ENCODE measurements around the gene TCF7L2.

Gene TCF7L2

DNA sequence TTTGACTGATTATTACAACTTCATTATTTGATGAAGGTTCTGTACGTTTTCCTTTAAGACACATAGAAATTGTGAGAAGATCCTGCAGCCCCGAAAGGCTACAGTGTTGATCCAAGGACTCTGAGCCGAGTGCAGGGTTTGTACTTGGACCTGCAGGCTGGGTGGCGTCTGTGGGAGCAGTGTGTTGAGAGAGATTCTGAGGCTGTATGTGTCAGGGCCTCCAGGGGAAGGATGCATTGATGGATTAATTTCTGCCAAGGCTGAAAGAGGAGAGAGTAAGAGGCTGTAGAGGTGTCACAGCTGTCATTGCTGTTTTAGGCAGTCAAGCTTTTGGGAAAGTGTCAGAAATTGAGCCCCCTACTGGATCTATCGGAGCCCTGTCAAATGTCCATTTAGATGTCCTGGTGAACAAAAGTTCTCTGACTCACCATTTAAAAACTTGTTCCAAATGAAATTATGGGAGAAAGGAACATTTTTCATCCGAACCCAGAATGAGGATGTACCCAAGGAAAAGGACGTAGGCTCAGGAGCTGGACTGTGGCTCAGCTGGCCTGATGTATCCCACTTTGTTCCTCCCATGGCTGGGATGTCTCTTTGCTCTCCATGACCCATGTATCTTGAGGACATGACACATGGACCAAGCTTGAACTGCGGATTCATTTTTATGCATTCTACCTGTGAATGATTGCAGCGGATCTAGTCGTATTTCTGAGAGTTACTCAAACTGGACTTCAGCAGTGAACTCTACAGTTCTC, 102.2 kb downstream of the TCF7L2 start:
- no peaks in the 10 kb centered on the region for H4K20me1 ChIP-seq (ENCODE audit: insufficient read depth, low read length)
- H3K4me3 ChIP-seq (ENCODE audit: low read length), result no peak overlapping the region
- H3K27me3 ChIP-seq (ENCODE audit: low read depth, low read length), result peaks cover 15% of the 10 kb centered on the region
- no peak overlapping the region for H3K4me2 ChIP-seq (ENCODE audit: low read length)
- no peaks in the 10 kb centered on the region for H3K79me2 ChIP-seq (ENCODE audit: low read length)
- no peak overlapping the region for H3K9ac ChIP-seq (ENCODE audit: low read length)
- H3K36me3 ChIP-seq (replicated peaks; ENCODE audit: low read depth, low read length), result no peaks in the 10 kb centered on the region
- no peak overlapping the region for H2AFZ ChIP-seq (ENCODE audit: low read depth, low read length)
- no peaks in the 10 kb centered on the region for H3K4me1 ChIP-seq (ENCODE audit: low read length)
- no peak overlapping the region for H3K27ac ChIP-seq (ENCODE audit: low read length)
- H3K9me3 ChIP-seq (ENCODE audit: insufficient read depth, low read length), result no peaks in the 10 kb centered on the region
- TF ChIP-seq, protein P1, sequence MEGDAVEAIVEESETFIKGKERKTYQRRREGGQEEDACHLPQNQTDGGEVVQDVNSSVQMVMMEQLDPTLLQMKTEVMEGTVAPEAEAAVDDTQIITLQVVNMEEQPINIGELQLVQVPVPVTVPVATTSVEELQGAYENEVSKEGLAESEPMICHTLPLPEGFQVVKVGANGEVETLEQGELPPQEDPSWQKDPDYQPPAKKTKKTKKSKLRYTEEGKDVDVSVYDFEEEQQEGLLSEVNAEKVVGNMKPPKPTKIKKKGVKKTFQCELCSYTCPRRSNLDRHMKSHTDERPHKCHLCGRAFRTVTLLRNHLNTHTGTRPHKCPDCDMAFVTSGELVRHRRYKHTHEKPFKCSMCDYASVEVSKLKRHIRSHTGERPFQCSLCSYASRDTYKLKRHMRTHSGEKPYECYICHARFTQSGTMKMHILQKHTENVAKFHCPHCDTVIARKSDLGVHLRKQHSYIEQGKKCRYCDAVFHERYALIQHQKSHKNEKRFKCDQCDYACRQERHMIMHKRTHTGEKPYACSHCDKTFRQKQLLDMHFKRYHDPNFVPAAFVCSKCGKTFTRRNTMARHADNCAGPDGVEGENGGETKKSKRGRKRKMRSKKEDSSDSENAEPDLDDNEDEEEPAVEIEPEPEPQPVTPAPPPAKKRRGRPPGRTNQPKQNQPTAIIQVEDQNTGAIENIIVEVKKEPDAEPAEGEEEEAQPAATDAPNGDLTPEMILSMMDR (IDR thresholded peaks at IDR 0.05; ENCODE audit: low read depth, low read length), result 0 out of 2 replicates have a peak, but pooled peaks have one; percentile 6
- no peak for TF ChIP-seq EZH2phosphoT487 (IDR thresholded peaks at IDR 0.05; ENCODE audit: low read depth)

DNA sequence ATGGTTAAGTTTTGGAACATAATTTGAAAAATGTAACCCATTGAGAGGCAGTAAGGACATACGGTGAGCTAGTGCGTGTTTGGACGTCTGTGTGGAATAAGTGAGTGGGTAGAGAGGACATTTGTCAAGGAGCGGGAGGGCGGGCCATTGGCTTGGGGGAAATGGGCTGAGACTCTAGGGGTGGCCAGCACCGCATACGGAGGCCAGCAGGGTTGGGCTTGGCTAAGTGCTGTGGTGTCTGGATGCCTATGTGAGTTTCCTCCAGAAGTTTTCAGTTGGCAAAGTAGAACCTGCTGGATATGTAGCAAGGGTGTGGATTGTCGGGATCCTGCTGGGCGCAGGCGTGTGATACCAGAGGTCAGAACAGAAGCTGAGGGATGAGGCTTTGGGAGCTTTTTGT, 103.0 kb downstream of the TCF7L2 start:
- no peak overlapping the region for H3K4me3 ChIP-seq (ENCODE audit: low read length)
- H3K9me3 ChIP-seq (ENCODE audit: insufficient read depth, low read length), result no peaks in the 10 kb centered on the region
- H3K4me2 ChIP-seq (ENCODE audit: low read length), result no peak overlapping the region
- TF ChIP-seq EZH2phosphoT487 (IDR thresholded peaks at IDR 0.05; ENCODE audit: low read depth), result no peak
- TF ChIP-seq, protein P1 (IDR thresholded peaks at IDR 0.05; ENCODE audit: low read depth, low read length), result no peak
- no peak overlapping the region for H3K27ac ChIP-seq (ENCODE audit: low read length)
- peaks cover 12% of the 10 kb centered on the region for H3K27me3 ChIP-seq (ENCODE audit: low read depth, low read length)
- no peak overlapping the region for H2AFZ ChIP-seq (ENCODE audit: low read depth, low read length)
- H3K36me3 ChIP-seq (replicated peaks; ENCODE audit: low read depth, low read length), result no peaks in the 10 kb centered on the region
- no peaks in the 10 kb centered on the region for H3K79me2 ChIP-seq (ENCODE audit: low read length)
- H4K20me1 ChIP-seq (ENCODE audit: insufficient read depth, low read length), result no peaks in the 10 kb centered on the region
- H3K9ac ChIP-seq (ENCODE audit: low read length), result no peak overlapping the region
- H3K4me1 ChIP-seq (ENCODE audit: low read length), result no peaks in the 10 kb centered on the region

DNA sequence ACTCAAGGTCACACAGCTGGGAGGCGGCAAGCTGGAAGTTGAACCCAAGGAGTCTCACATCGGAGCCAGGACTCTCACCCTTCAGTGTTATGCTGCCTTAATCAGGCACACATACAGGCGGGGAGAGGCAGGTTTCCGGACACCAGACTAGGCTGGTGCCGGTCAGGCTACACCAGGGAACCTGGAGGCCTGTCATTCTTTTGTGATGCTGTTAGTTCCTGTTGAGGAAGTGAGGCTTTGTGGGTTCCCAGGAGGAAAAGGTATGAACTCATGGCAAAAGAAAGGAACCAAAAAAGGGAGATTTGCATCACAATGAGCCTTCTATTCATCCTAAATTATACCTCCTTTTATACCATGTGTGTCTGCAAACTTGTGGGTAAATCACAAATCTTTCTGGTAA, 103.8 kb downstream of the TCF7L2 start:
- Histone ChIP-seq H3K36me3 (replicated peaks; ENCODE audit: low read depth, low read length) (no peaks in the 10 kb centered on the region), H3K4me1 (ENCODE audit: low read length) (no peaks in the 10 kb centered on the region), H3K4me2 (ENCODE audit: low read length) (no peak overlapping the region)

DNA sequence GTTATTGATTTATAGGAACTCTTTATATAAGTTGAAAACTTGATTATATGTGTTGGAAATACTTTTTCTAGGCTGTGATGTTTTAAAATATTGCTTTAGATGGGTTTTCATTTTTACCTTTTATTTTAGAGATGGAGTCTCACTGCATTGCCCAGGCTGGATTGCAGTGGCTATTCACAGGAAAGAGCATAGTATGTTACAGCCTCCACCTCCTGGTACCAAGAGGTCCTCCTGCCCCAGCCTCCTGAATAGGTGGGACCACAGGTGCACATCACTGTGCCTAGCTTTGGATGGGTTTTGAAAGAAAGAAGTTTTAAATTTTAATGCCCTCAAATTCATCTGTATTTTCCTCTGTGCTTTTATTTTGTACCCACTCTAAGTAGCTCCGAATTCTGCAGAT, 105.4 kb downstream of the TCF7L2 start:
- no peak overlapping the region for H2AFZ ChIP-seq (ENCODE audit: low read depth, low read length)
- no peaks in the 10 kb centered on the region for H4K20me1 ChIP-seq (ENCODE audit: insufficient read depth, low read length)
- H3K4me3 ChIP-seq (ENCODE audit: low read length), result no peak overlapping the region
- H3K36me3 ChIP-seq (replicated peaks; ENCODE audit: low read depth, low read length), result no peaks in the 10 kb centered on the region
- no peak overlapping the region for H3K4me2 ChIP-seq (ENCODE audit: low read length)
- TF ChIP-seq, protein P1 (IDR thresholded peaks at IDR 0.05; ENCODE audit: low read depth, low read length), result no peak
- TF ChIP-seq EZH2phosphoT487 (IDR thresholded peaks at IDR 0.05; ENCODE audit: low read depth), result no peak
- H3K79me2 ChIP-seq (ENCODE audit: low read length), result no peaks in the 10 kb centered on the region
- H3K4me1 ChIP-seq (ENCODE audit: low read length), result no peaks in the 10 kb centered on the region
- H3K27ac ChIP-seq (ENCODE audit: low read length), result no peak overlapping the region
- no peaks in the 10 kb centered on the region for H3K9me3 ChIP-seq (ENCODE audit: insufficient read depth, low read length)
- H3K9ac ChIP-seq (ENCODE audit: low read length), result no peak overlapping the region
- H3K27me3 ChIP-seq (ENCODE audit: low read depth, low read length), result peaks cover 11% of the 10 kb centered on the region

More for the DNA sequence above, 103.8 kb downstream of the TCF7L2 start:
- peaks cover 12% of the 10 kb centered on the region for H3K27me3 ChIP-seq (ENCODE audit: low read depth, low read length)
- no peak overlapping the region for H2AFZ ChIP-seq (ENCODE audit: low read depth, low read length)
- no peak overlapping the region for H3K4me3 ChIP-seq (ENCODE audit: low read length)
- no peaks in the 10 kb centered on the region for H3K9me3 ChIP-seq (ENCODE audit: insufficient read depth, low read length)
- TF ChIP-seq, protein P1 (IDR thresholded peaks at IDR 0.05; ENCODE audit: low read depth, low read length), result no peak
- no peak for TF ChIP-seq EZH2phosphoT487 (IDR thresholded peaks at IDR 0.05; ENCODE audit: low read depth)
- H4K20me1 ChIP-seq (ENCODE audit: insufficient read depth, low read length), result no peaks in the 10 kb centered on the region
- H3K79me2 ChIP-seq (ENCODE audit: low read length), result no peaks in the 10 kb centered on the region
- no peak overlapping the region for H3K27ac ChIP-seq (ENCODE audit: low read length)
- no peak overlapping the region for H3K9ac ChIP-seq (ENCODE audit: low read length)

Measured in OCI-LY3 (cell line).